HEK293 (cell line): ENCODE measurements around the gene G3BP2.

ENCODE experiments used
- CTCF ChIA-PET: fragments of 350-600 bp; formaldehyde crosslinking; extraction: SDS; loops from one replicate; lab custom pipeline; 2021; ENCODE audit warnings: antibody characterized with exemption; lab: Yijun Ruan, JAX
- POLR2A ChIA-PET: fragments of 300-600 bp; formaldehyde crosslinking; extraction: SDS; loops from one replicate; lab custom pipeline; 2020; ENCODE audit warnings: antibody characterized with exemption, inconsistent platforms; lab: Yijun Ruan, JAX
- H3K27ac ChIP-seq: fragments of 200-500 bp; sonication (Bioruptor generic); 2 replicates; pipeline ENCODE4 v1.5.1; 2014; ENCODE audit warnings: low read depth, low read length, control low read depth, inconsistent platforms; ENCODE audit errors: extremely low read depth
- H3K36me3 ChIP-seq, 2 experiments: fragments of 200-500 bp in 1 of 2; sonication (Bioruptor generic) in 1 of 2; 1 replicate in 1 of 2; 2 replicates in 1 of 2; pipeline ENCODE4 v1.5.1; 2014 to 2017; ENCODE audit warnings: inconsistent platforms in 2 of 2, low read length in 2 of 2; ENCODE audit not compliant: control insufficient read depth in 2 of 2, insufficient read depth in 1 of 2
- H3K4me1 ChIP-seq: fragments of 200-500 bp; sonication (Bioruptor generic); 2 replicates; pipeline ENCODE4 v1.5.1; 2014; ENCODE audit warnings: mild to moderate bottlenecking, low read length, inconsistent platforms; ENCODE audit not compliant: control insufficient read depth, insufficient read depth
- H3K4me3 ChIP-seq: 2 replicates; pipeline ENCODE4 v1.5.1; 2011; ENCODE audit warnings: low read depth, mild to moderate bottlenecking, control low read depth, low read length, moderate library complexity
- H3K9me3 ChIP-seq: fragments of 200-500 bp; sonication (Bioruptor generic); 2 replicates; pipeline ENCODE4 v1.5.1; 2014; ENCODE audit warnings: low read depth, low read length, inconsistent platforms; ENCODE audit not compliant: control insufficient read depth, insufficient read depth
- ATF2 ChIP-seq: fragments of 450-650 bp; formaldehyde crosslinking; IDR thresholded peaks from 2 replicates; pipeline ENCODE4 v1.5.1; 2016; ENCODE audit warnings: missing biosample characterization, missing genetic modification characterization, low read depth
- BCL6B ChIP-seq: fragments of 450-650 bp; formaldehyde crosslinking; IDR thresholded peaks from 2 replicates; pipeline ENCODE4 v1.5.1; 2017; ENCODE audit warnings: missing biosample characterization, missing genetic modification characterization
- GLIS1 ChIP-seq: fragments of 450-650 bp; formaldehyde crosslinking; IDR thresholded peaks from 2 replicates; pipeline ENCODE4 v1.5.1; 2016; ENCODE audit warnings: missing biosample characterization, missing genetic modification characterization
- KLF16 ChIP-seq: fragments of 450-650 bp; formaldehyde crosslinking; IDR thresholded peaks from 2 replicates; pipeline ENCODE4 v1.5.1; 2017; ENCODE audit warnings: missing biosample characterization, missing genetic modification characterization
- ZBTB20 ChIP-seq: fragments of 450-650 bp; formaldehyde crosslinking; IDR thresholded peaks from 2 replicates; pipeline ENCODE4 v1.5.1; 2016; ENCODE audit warnings: missing biosample characterization, missing genetic modification characterization
- ZBTB44 ChIP-seq: fragments of 450-650 bp; IDR thresholded peaks from 2 replicates; pipeline ENCODE4 v1.5.1; 2018; ENCODE audit warnings: missing biosample characterization, mild to moderate bottlenecking, missing genetic modification characterization
- ZFP69B ChIP-seq: fragments of 450-650 bp; formaldehyde crosslinking; IDR thresholded peaks from 2 replicates; pipeline ENCODE4 v1.5.1; 2016; ENCODE audit warnings: missing biosample characterization, missing genetic modification characterization
- ZNF184 ChIP-seq: fragments of 450-650 bp; IDR thresholded peaks from 2 replicates; pipeline ENCODE4 v1.5.1; 2018; ENCODE audit warnings: missing biosample characterization, mild to moderate bottlenecking, missing genetic modification characterization
- ZNF239 ChIP-seq: fragments of 450-650 bp; formaldehyde crosslinking; IDR thresholded peaks from 2 replicates; pipeline ENCODE4 v1.5.1; 2016; ENCODE audit warnings: missing biosample characterization, missing genetic modification characterization
- ZNF354C ChIP-seq: fragments of 450-650 bp; formaldehyde crosslinking; IDR thresholded peaks from 2 replicates; pipeline ENCODE4 v1.5.1; 2016; ENCODE audit warnings: missing biosample characterization, missing genetic modification characterization, low read depth, borderline replicate concordance
- ZNF48 ChIP-seq: fragments of 450-650 bp; formaldehyde crosslinking; IDR thresholded peaks from 2 replicates; pipeline ENCODE4 v1.5.1; 2016; ENCODE audit warnings: missing biosample characterization, missing genetic modification characterization
- ZNF558 ChIP-seq: fragments of 450-650 bp; formaldehyde crosslinking; IDR thresholded peaks from 2 replicates; pipeline ENCODE4 v1.5.1; 2016; ENCODE audit warnings: missing biosample characterization, missing genetic modification characterization
- ZNF585B ChIP-seq: fragments of 450-650 bp; formaldehyde crosslinking; IDR thresholded peaks from 2 replicates; pipeline ENCODE4 v1.5.1; 2016; ENCODE audit warnings: missing biosample characterization, missing genetic modification characterization
- ZNF692 ChIP-seq: fragments of 450-650 bp; formaldehyde crosslinking; IDR thresholded peaks from 2 replicates; pipeline ENCODE4 v1.5.1; 2016; ENCODE audit warnings: missing biosample characterization, missing genetic modification characterization
- ZNF785 ChIP-seq: fragments of 450-650 bp; formaldehyde crosslinking; IDR thresholded peaks from 2 replicates; pipeline ENCODE4 v1.5.1; 2016; ENCODE audit warnings: missing biosample characterization, missing genetic modification characterization
- ZSCAN30 ChIP-seq: fragments of 450-650 bp; IDR thresholded peaks from 2 replicates; pipeline ENCODE4 v1.5.1; 2018; ENCODE audit warnings: missing biosample characterization, mild to moderate bottlenecking, missing genetic modification characterization, moderate library complexity
- ZXDB ChIP-seq: fragments of 450-650 bp; formaldehyde crosslinking; IDR thresholded peaks from 2 replicates; pipeline ENCODE4 v1.5.1; 2016; ENCODE audit warnings: missing biosample characterization, missing genetic modification characterization
- TF ChIP-seq, protein P1 (sequence below): fragments of 450-650 bp; formaldehyde crosslinking; optimal IDR thresholded peaks from 2 replicates; pipeline ENCODE3; 2016; ENCODE audit warnings: missing biosample characterization, mild to moderate bottlenecking, missing genetic modification characterization
- TF ChIP-seq, protein P2 (sequence below): fragments of 450-650 bp; IDR thresholded peaks from 2 replicates; pipeline ENCODE4 v1.5.1; 2018; ENCODE audit warnings: missing biosample characterization, missing genetic modification characterization

The G3BP2 gene

DNA sequence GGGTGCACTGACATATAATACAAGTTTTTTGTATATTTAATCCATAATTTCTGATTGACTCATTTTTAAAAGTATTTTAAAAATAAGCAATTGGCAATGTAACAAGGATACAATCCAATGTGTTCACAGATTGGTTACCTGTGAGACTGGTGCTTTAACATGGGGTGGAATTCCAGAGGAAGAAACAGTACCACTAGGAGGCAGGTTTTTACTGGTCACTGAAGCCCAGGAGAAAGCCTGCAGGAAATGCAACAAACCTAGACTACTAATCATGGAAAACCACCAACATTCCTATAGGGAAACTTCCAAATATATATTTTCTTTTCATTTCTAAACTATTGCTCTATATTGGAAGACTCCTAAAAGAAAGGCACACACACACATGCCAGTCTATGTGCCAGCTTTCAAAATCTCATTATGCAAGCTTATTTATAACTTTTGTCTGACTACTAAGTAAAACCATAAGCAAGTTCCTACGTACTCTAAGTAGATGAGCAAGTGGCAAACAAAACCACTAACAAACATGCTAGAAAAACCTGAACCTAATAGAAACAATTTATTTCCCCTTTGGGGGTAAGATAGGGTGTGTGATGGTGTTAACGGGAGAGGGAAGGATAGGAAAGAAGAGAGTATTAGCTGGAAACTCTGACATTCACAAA is 19.2 kb downstream of the G3BP2 start:
- Histone ChIP-seq H3K4me1 (no peaks in the 10 kb centered on the region), H3K36me3 (peaks cover 11 to 80% of the 10 kb centered on the region in 2 experiments), H3K4me3 (no peak overlapping the region), H3K9me3 (no peaks in the 10 kb centered on the region), H3K27ac (no peak overlapping the region)
- ChIA-PET CTCF (interaction anchor here (0.6 to 1.4 kb wide), 5 partner anchors 14 to 1047 kb away, joined by 3 to 6 read pairs (median 3); no protein-coding TSS in a partner anchor), POLR2A (interaction anchor here (0.5 kb wide), 1 partner anchor 1511 kb away, joined by 4 read pairs; no protein-coding TSS in a partner anchor)
- TF ChIP-seq ZNF785 (no peak), ZBTB44 (tag by site-specific recombination) (peak; percentile 85)

DNA sequence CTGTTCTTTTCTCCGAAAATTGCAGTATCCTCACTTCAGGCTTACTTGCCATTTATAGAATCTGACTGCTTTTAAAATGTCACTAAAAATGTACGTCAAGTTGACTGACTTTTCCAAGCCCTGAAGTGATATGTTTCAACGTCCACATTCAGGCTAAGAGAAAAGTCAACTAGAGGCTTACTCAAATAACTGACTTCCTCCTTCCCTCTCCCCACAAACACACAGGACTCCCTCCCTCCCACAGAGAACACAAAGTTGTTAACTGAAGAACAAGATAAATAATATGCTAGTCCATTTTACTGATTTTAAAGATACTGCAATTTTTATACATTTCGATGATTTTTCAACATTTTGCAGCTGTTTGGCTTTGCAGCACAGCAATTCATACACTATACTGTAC is 29.1 kb downstream of the G3BP2 start:
- H3K9me3 ChIP-seq = no peaks in the 10 kb centered on the region
- no peak overlapping the region for H3K4me3 ChIP-seq
- peaks cover 22 to 65% of the 10 kb centered on the region in 2 experiments for H3K36me3 ChIP-seq
- no peak overlapping the region for H3K27ac ChIP-seq
- H3K4me1 ChIP-seq = no peaks in the 10 kb centered on the region
- POLR2A ChIA-PET = no interaction called here
- no peak for TF ChIP-seq ZNF184
- TF ChIP-seq ZNF558 = no peak
- TF ChIP-seq GLIS1 (tag by site-specific recombination) = no peak
- TF ChIP-seq, all 188 proteins: peak for 0
- CTCF ChIA-PET = no interaction called here

- no peak overlapping the region for H3K27ac ChIP-seq
- CTCF ChIA-PET = no interaction called here
- POLR2A ChIA-PET = no interaction called here
- no peaks in the 10 kb centered on the region for H3K9me3 ChIP-seq
- no peaks in the 10 kb centered on the region for H3K4me1 ChIP-seq
- H3K36me3 ChIP-seq = peaks cover 22 to 61% of the 10 kb centered on the region in 2 experiments
- no peak overlapping the region for H3K4me3 ChIP-seq
- no peak for TF ChIP-seq ZNF48
- TF ChIP-seq ZNF558 = no peak
- TF ChIP-seq BCL6B (tag by site-specific recombination) = no peak
- no peak for TF ChIP-seq ATF2 (tag by site-specific recombination)
- TF ChIP-seq, protein P1, sequence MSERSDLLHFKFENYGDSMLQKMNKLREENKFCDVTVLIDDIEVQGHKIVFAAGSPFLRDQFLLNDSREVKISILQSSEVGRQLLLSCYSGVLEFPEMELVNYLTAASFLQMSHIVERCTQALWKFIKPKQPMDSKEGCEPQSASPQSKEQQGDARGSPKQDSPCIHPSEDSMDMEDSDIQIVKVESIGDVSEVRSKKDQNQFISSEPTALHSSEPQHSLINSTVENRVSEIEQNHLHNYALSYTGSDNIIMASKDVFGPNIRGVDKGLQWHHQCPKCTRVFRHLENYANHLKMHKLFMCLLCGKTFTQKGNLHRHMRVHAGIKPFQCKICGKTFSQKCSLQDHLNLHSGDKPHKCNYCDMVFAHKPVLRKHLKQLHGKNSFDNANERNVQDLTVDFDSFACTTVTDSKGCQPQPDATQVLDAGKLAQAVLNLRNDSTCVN (tag by site-specific recombination) = no peak
- no peak for TF ChIP-seq ZSCAN30
- no peak for TF ChIP-seq ZNF239 (tag by site-specific recombination)
These were observed 29.6 kb downstream of the G3BP2 start for GRCh38 chr4:75643651-75644050.

DNA sequence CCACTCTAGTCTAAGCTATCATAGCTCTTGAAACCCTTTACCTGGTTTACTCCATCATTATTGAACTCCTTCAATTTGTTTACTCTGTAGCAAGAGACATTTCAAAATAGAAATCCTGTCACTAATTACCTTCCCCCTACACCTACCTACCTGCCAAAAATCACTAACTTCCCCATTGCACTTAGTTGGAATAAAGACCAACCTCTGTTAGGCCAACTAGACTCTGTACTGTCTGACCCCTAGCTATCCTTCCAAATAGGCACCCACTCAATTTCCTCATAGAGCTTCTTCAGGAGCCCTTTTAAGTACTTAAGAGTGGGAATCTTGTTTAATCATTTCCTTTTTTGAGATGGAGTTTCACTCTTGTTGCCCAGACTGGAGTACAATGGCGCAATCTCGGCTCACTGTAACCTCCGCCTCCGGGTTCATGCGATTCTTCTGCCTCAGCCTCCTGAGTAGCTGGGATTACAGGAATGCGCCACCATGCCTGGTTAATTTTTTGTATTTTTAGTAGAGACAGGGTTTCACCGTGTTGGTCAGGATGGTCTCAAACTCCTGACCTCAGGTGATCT is 34.0 kb downstream of the G3BP2 start:
- no peaks in the 10 kb centered on the region for H3K4me1 ChIP-seq
- no peaks in the 10 kb centered on the region for H3K9me3 ChIP-seq
- no peak overlapping the region for H3K4me3 ChIP-seq
- no peak overlapping the region for H3K27ac ChIP-seq
- POLR2A ChIA-PET = no interaction called here
- H3K36me3 ChIP-seq = peaks cover 0 to 17% of the 10 kb centered on the region in 2 experiments; a peak in 2 of 3 replicates
- CTCF ChIA-PET = no interaction called here
- TF ChIP-seq ZNF354C (tag by site-specific recombination) = no peak
- no peak for TF ChIP-seq ZBTB20 (tag by site-specific recombination)
- no peak for TF ChIP-seq ZNF692 (tag by site-specific recombination)
- no peak for TF ChIP-seq ZFP69B (tag by site-specific recombination)
- TF ChIP-seq ZNF585B = no peak
- no peak for TF ChIP-seq ZXDB (tag by site-specific recombination)
- TF ChIP-seq, protein P2, sequence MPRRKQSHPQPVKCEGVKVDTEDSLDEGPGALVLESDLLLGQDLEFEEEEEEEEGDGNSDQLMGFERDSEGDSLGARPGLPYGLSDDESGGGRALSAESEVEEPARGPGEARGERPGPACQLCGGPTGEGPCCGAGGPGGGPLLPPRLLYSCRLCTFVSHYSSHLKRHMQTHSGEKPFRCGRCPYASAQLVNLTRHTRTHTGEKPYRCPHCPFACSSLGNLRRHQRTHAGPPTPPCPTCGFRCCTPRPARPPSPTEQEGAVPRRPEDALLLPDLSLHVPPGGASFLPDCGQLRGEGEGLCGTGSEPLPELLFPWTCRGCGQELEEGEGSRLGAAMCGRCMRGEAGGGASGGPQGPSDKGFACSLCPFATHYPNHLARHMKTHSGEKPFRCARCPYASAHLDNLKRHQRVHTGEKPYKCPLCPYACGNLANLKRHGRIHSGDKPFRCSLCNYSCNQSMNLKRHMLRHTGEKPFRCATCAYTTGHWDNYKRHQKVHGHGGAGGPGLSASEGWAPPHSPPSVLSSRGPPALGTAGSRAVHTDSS (tag by site-specific recombination) = no peak
- TF ChIP-seq KLF16 (tag by site-specific recombination) = no peak
